Cardiac fibroblast (primary cell): ENCODE measurements around the gene PRKAG3.

ENCODE experiments used
- DNase-seq, 2 donors: peaks; one replicate each; pipeline versions ENCODE4 v3.0.0 to v3.0.0-alpha.2; 2010; ENCODE audit warnings: low read depth in 2 of 2
- H3K4me3 ChIP-seq, 2 donors: replicated peaks in 1 of 2; 1 replicate in 1 of 2; 2 replicates in 1 of 2; pipeline ENCODE4 v1.5.1; 2011; ENCODE audit warnings: low read depth in 2 of 2, low read length in 2 of 2, mild to moderate bottlenecking in 2 of 2, moderate library complexity in 1 of 2
- CTCF ChIP-seq: IDR thresholded peaks from one replicate; pipeline ENCODE4 v1.5.1; 2011; ENCODE audit warnings: low read depth, mild to moderate bottlenecking, low read length, inconsistent platforms

The PRKAG3 gene

GRCh38 chr2:218858138-218858445 lies 26.5 kb upstream of the PRKAG3 start:
- no peak overlapping the region for H3K4me3 ChIP-seq
- TF ChIP-seq CTCF: no peak
- DNase-seq: no peak

- no peak for TF ChIP-seq CTCF
- H3K4me3 ChIP-seq: no peak overlapping the region
- peak in 1 of 2 donors; percentile 37 for DNase-seq
Measured at GRCh38 chr2:218857371-218858137, 26.0 kb upstream of the PRKAG3 start.

GRCh38 chr2:218856896-218857243 lies 25.3 kb upstream of the PRKAG3 start:
- H3K4me3 ChIP-seq: no peak overlapping the region
- no peak for TF ChIP-seq CTCF
- no peak for DNase-seq

GRCh38 chr2:218856167-218856895 lies 24.7 kb upstream of the PRKAG3 start:
- no peak for DNase-seq
- no peak overlapping the region for H3K4me3 ChIP-seq
- no peak for TF ChIP-seq CTCF

GRCh38 chr2:218855305-218856166 lies 23.9 kb upstream of the PRKAG3 start:
- no peak for TF ChIP-seq CTCF
- no peak overlapping the region for H3K4me3 ChIP-seq
- no peak for DNase-seq

- no peak for DNase-seq
Measured at GRCh38 chr2:218854860-218855259, 23.3 kb upstream of the PRKAG3 start.

More at GRCh38 chr2:218854860-218855259, 23.3 kb upstream of the PRKAG3 start:
- no peak for TF ChIP-seq CTCF
- no peak overlapping the region for H3K4me3 ChIP-seq
